Muscle of arm (tissue), 12 donors: ENCODE data around the gene FAM20B. TPM values are rescaled to one million over a fixed set of nuclear protein-coding genes. Genes with fewer than 3 reads are reported as not detected.
A peak's percentile ranks its signal among the peaks of the same experiment; 100 is the strongest.

Source experiments
- DNase-seq: peaks from one replicate; pipeline ENCODE4 v3.0.0-alpha.2; 2013
- polyA plus RNA-seq, 12 donors: library from polyadenylated mRNA; unstranded; fragments of 120-200 nt; gene quantifications; one replicate each; pipeline ENCODE4 v1.2.1, GENCODE V29; 2013; ENCODE audit not compliant: insufficient read length in 12 of 12

Gene FAM20B
- polyA plus RNA-seq, 12 donors, result 24.8 to 35.6 (median 30.1) TPM; not detected in 1

- DNase-seq, result no peak
Measured at GRCh38 chr1:179090522-179090921, 64.8 kb downstream of the FAM20B start.

DNA sequence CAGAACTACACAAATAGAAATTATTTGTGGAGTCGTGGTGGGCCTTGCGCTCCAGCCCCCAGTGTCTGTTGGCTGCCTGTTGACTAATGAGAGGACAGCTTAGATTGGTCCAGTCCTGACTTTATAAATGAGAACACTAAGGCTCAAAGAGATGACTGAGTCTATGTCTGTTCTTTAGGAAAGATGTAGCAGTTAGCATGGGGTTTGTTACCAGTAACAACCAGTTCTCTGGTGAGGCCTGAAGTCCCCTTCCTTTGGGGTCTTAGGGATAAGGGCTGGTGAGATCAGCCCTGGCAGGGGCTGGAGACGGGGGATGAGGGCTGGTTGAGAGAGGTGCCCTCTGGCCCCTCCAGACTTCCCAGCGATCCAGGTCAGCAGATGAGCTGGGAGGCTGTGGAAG, 65.2 kb downstream of the FAM20B start:
- DNase-seq, result no peak

DNA sequence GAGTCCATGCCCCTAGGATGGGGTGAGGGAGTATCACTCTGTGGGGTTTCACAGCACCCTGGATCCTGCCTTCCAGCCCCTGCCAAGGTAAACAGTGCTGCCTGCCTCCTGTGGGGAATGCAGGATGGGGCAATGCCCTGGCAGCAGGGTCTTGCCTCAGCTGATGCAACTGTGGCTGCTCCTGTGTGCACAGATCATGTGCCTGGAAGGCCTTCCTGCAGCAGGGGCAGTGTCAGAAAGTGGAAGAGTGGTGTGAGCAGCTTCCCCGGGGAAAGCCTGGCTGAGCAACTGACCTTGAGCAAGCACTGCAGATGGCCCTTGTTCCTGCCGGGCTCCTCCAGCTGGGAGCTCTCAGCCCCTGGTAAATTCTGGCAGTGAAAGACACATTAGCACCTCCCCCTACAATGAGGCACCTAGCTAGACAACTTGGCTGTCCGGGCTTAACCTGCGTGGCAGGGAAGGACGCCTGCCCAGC, 66.0 kb downstream of the FAM20B start:
- no peak for DNase-seq

DNA sequence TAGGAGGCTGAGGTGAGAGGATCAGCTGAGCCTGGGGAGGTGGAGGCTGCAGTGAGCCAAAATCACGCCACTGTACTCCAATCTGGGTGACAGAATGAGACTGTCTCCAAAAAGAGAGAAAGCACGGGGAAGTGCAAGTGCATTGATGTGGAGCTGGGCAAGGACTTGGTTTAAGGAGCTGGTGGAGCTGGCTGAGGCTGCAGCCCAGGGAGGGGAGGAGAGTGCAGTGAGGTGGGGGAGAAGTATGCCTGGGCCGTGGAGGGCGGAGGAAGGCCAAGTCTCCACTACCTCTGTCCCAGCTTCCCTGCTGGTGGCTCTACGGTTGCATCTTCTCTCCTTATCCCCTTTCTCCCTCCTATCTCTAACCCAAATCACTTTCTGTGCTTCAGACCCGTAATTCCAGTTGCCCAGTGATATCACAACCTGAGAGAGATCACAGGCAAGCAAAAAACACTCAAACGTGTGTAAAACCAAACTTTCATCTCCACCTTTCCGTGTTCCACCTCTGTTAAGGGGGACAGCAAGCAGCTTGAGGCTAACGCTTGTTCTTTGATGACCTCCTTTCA, 67.3 kb downstream of the FAM20B start:
- DNase-seq, result no peak

DNA sequence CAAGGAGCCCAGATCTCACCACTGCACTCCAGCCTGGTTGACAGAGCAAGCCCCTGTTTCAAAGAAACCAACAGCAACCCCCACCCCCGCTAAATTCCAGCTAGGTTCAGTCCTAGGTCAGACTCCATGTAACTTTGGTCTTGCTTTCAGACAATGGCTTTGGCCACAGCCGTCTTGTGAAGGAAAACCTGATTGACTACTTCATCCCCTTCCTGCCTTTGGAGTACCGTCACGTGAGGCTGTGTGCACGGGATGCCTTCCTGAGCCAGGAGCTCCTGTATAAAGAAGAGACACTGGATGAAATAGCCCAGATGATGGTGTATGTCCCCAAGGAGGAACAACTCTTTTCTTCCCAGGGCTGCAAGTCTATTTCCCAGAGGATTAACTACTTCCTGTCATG, 69.1 kb downstream of the FAM20B start:
- no peak for DNase-seq

DNA sequence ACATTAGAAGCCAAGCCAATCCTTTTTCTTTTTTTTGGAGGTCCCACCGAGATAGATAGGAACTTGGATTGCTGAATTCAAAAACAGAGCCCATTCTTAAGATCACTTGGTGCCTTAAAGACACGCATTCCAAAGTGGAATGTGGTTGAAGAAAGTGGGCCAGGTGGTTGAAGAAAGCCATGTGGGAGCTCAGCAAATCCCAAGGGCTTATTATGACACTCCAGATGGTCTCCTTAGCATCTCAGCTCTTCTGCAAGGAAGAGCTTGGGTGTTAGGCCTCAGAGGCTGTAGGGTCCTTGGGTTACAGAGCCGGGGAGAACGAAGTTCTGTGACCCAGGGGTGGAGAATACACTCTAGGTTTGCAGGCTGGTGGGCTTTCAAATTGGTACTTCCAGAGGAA, 69.7 kb downstream of the FAM20B start:
- DNase-seq, result no peak

DNA sequence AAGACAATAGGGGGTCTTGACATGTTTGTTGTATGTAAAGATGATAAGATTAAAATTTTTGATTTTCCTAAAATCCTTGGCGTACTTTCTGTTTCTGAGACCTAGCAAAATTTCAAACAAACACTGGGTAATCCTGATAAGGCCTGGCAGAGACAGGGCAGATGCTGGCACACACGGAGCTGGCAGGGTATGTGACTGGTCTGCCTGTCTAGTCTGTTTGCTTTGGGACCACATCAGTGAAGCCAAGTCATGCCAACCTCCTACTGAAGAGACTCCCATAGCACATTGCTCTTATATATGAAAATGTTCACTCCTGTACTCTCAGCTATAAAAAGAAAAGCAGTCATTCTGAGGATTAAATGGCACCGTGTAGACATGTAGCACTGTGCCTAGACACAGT, 70.2 kb downstream of the FAM20B start:
- no peak for DNase-seq

DNA sequence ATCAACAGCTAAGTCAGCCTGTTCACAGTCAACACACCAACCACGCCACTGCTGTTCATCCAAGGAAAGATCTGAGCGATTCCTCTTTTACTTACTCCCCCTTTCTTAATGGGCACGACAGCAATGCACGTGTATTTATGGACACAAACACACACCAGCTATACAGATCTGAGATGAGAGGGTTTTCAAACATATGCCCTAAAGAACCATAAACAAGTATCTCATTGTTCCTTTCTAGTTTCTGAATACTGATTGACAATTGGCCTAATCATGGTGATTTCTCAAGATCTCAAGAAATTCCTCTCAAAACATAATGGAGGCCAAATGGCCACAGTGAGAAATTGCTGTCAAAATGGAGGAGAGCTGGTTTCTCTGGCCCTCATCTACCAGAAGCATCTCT, 74.2 kb downstream of the FAM20B start:
- DNase-seq, result no peak

DNA sequence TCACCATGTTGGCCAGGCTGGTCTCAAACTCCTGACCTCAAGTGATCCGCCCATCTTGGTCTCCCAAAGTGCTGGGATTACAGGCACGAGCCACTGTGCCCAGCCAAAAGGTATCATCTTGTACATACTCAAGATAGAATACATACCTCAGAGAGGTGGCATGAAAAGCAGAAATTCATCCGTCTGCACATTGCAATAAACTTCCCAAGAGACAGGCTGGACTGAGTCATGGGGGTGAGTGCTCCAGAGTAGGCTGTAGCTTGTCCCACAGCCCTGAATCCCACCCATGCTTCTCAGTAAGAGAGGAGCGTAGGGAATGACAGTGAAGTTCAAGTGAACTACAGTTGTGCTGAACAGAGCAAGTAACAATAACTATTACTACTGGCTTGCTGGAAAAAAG, 75.9 kb downstream of the FAM20B start:
- DNase-seq, result no peak

GRCh38 chr1:179103999-179104398, 78.3 kb downstream of the FAM20B start:
- DNase-seq, result no peak

DNA sequence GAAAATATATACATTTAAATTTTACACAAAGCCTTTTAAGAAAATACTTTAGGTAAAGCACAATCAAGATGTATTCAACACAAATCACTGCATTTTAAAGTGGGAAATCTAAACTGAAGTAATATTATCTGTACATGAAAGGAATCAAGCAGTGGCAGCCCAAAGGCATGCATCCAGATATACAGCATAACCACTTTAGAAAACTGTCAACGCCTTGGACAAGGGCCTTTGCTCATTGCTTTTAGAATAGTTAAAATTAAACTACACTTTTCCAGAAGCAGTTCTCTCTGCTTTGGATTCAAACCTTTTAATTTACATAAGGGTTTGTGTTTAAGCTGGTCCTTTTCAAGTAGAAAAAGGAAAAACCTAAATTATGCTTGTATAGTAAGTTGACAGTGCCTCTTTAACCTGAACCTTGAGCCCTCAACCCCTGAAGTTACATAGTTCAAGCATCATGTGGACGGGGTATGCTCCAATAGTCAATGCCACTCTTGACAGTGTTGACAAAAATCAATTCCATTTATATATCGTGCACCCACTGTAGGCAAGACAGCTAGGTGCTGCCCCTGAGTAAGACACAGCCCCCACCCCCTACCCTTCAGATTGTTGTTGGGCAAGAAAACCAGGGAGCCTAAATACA, 79.0 kb downstream of the FAM20B start:
- no peak for DNase-seq

- DNase-seq, result no peak
Measured at GRCh38 chr1:179105393-179105792, 79.7 kb downstream of the FAM20B start.

- no peak for DNase-seq
Measured at GRCh38 chr1:179107706-179108629, 82.3 kb downstream of the FAM20B start.

DNA sequence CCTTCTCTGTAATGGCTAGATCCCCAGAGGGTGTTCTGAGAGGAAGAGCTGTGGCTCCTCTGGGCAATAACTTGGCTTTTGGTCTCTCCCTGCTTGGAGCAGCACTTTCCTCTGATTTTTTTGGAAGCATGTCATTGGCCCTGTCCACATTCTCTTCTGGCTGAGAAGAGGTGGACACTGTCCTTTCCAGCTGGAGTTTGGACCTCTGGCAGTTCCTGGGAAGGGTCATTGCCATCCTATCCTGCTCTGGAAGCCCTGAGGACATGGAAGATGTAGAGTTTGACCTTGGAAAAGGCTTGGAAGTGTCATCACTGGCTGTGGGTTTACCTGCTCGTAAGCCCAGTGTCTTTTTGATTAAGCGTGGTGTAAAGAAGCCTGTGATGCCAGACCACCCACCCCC, 83.0 kb downstream of the FAM20B start:
- DNase-seq, result no peak

GRCh38 chr1:179115181-179115580, 89.5 kb downstream of the FAM20B start:
- no peak for DNase-seq

GRCh38 chr1:179119513-179119912, 93.8 kb downstream of the FAM20B start:
- no peak for DNase-seq

GRCh38 chr1:179120736-179121135, 95.0 kb downstream of the FAM20B start:
- no peak for DNase-seq

DNA sequence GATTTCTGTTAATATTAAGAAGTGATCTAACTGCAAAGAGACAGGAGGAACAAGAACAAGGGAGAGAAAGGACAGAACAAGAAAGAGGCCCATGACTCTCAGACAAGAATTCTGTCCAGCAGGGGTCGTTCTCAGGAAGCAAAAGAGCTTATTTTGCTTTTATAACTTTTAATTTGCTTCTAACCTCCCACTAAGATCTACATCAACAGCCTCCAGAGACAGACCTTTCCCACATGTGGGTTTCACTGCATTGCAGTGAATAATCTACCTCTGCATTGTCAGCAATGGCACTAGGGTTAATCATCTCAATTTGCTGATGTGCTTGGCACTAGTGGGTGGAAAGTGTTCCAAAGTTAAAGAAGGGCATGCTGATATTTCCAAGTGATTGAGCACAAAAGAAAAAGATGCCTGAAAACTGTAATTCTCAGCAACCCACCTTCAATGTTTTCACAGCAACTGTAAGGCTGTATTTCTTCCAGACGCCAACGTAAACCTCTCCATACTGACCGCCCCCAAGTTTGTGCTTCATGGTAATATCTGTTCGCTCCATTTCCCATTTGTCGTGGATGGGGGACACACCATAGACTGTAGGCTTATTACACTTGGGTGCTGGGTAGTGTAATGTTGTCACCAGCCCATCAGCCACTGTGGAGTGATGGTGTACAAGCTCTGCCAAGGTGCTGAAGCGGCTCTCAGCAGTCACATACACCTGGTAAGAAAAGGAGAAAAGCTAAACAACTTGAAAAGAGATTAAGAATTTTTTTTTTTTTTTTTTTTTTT, 95.7 kb downstream of the FAM20B start:
- DNase-seq, result peak; percentile 46

GRCh38 chr1:179124873-179125272, 99.2 kb downstream of the FAM20B start:
- no peak for DNase-seq
